ENCODE data around the gene LRRC53.

DNA sequence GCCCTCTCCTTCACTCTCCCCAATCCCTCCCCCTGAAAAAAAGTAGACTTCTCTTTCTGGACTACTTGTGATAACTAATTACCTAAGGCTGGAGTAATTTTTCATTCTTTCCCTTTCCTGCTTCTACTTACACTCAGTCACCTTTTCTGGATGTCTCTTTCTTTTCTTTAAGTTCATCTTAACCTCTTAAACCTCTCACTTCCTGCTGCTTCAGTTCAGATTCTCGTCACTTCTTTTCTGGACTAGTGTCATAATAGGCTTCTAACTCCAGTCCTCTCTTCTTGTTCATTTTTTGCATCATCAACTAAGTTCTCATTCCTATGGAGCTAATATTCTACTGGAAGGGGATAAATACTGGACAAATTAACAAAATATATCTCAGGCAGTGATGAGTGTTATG is 75.4 kb downstream of the LRRC53 start:
- TF ChIP-seq CTCF (IDR thresholded peaks at IDR 0.05), result no peak
- no peak for TF ChIP-seq POLR2A (IDR thresholded peaks at IDR 0.05)

Measured in Peyer's patch (tissue), 4 donors.